HPDE6-E6E7 (cell line): ENCODE results near the gene PAIP2B.

Experiments used
- DNase-seq: peaks from one replicate; pipeline ENCODE4 v3.0.0; 2011; ENCODE audit warnings: missing footprints; ENCODE audit errors: extremely low spot score

The PAIP2B gene

DNA sequence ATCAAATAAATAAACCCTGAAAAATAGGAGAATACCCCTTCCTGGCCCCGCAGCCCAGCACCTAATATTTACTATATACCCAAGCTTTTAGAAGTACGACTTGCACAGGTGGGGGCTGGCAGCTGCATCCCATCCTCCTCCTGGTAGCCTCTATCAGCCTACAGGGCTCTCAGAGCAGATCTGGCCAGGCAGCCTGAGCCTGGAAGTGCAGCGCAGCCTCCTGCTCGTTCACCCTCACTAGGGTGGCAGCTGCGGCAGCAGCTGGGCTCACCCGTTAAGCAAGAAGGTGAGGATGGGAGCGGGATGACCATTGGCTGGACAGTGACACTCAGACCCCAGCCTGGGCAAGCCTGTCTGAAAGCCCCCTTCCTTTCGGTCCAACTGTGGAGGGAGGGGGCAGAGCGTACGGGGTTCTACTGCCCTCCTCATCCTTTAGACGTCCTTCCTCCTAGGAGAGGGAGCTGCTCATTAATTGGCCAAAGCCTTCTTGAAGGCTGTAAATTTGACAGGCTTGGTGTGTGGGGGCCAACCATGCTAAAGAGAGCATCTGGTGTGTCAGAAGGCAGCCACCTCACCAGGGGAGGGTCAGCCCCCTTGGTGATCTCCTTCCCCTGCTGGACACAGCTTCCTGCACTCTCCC, 73.2 kb downstream of the PAIP2B start:
- no peak for DNase-seq

DNA sequence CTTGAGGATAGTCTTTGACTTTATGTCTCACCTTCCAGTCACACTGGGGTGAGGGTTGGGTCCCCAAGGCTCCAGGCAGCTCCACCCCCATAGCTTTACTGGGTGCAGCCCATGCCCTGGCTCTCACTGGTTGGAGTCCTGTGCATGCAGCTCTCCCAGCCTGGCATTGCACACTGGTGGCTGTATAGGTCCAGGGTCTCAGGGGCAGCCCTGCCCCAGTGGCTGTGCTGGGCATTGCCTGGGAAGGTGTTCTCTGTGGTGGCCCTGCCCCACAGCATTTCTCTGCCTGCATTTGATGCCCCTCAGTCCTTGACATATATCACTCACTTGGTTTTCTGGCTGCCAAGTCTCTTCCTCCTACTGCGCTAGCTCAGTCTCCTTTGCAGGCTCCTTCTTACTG, 75.3 kb downstream of the PAIP2B start:
- no peak for DNase-seq

DNA sequence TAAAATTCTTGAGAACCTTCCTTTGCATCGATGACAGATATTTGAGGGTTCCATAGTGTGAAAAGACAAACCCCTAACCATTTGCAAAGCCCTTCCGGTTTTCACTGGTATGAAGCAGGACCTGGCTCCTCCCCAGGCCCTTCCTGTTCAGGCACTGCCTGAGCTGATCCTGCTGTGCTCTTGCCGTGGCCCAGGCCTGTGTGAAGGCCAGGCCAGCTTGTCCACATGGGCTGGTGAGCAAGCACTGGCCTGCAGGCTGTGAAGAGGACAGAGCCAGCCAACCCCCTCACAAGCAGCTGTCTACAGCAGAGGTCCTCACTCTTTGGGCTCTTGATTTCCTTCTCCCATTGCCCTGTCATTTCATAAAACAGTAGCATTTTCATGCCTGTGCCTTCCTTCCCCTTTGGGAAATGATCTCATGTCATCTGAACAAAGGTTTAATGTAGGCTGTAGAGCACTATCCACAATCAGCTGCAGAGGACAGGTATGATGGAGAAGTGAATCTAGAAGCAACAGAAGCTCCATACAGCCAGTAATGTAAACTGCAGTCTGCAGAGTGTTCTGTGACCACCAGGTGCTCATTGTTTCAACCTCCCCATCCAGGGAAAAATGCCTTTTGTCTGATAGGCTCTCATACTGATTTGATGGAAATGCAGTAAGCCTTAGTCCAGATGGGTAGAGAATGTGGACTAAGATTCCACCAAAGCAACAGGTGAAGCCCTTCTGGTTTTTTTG, 76.7 kb downstream of the PAIP2B start:
- no peak for DNase-seq

DNA sequence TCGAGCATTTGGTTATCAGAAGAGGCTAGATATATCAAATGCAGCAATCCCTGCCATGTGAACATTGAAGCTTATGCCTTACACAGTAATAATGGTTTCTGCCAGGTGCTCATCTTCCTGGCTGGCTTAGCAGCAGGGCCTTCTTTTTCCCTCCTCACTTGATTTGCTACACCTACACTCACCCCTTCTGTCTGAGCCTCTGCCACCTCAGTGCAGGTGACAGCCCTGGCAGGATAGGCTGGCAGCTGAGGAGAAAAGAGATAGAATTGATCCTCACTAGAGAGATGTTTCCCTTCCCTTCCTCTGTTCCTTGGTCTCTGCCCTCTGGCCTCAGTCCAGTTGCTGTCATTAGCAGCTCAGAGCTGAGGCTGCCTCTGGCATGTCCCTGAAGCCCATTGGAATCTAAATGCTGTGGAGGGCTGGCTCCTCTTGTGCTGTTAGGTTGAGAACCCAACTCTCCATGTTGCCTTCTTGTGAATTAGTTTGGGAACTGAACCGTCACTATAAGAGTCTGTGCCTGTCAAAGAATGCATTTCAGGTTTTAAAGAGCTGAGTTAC, 78.3 kb downstream of the PAIP2B start:
- DNase-seq, result no peak

DNA sequence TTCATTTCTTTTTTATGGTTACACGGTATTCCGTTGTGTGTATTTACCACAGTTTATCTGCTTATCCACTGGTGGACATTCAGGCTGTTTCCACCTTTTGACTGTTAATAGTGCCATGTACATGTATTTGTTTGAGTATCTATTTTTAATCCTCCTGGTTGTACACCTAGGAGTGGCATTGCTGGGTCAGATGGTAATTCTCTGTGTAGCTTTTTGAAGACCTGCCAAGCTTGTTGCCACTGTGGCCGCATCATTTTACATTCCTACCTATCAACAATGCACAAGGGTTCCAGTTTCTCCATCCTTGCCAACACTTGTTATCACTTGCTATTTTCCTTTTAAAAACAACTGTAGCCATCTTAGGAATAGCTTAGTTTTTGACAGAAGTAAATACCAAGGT, 83.1 kb downstream of the PAIP2B start:
- no peak for DNase-seq

DNA sequence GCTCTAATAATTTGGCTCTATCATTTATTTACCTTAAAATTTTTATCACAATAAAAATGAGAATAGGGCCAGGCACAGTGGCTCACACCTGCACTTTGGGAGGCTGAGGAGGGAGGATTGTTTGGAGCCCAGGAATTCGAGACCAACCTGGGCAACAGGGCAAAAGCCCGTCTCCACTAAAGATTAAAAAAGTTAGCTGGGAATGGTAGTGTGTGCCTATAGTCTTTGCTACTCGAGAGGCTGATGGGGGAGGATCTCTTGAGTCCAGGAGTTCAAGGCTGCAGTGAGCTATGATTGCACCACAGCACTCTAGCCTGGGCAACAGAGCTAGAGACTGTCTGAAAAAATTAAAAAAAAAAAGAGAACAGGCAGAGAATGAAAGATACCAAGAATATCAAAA, 90.7 kb downstream of the PAIP2B start:
- no peak for DNase-seq

DNA sequence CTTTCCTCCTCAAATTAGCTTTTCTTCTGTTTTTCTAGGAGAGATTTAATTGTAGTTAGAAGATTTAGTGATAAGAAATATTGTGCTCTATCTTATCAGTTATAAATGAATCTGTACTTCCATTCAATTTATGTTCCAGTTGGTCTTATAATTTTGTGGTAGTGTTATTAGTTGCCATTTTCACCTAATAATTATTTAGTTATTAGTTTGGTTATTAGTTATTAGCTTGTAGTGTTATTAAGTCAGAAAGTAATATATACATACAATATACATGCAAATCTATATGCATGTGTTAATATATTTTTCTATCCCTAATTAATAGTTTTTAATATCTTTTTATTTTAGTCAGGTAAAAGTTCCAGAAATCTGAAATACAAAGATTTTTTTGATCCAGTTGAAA, 93.3 kb downstream of the PAIP2B start:
- no peak for DNase-seq
